Mesenchymal stem cell (in vitro differentiated cells and primary cell): ENCODE results near the gene DYNC1I1.

Source experiments
- DNase-seq: peaks from one replicate; pipeline ENCODE4 v3.0.0-alpha.2; 2013
- H2AFZ ChIP-seq: one replicate; pipeline ENCODE4 v1.6.1; 2013; ENCODE audit warnings: low read depth, mild to moderate bottlenecking, control low read depth, inconsistent platforms, low read length, moderate library complexity
- H2AK5ac ChIP-seq: 2 replicates; pipeline ENCODE4 v1.6.1; 2013; ENCODE audit warnings: low read length, moderate library complexity, mild to moderate bottlenecking, inconsistent platforms; ENCODE audit not compliant: severe bottlenecking
- H2BK120ac ChIP-seq: one replicate; pipeline ENCODE4 v1.6.1; 2013; ENCODE audit warnings: low read depth, mild to moderate bottlenecking, inconsistent platforms, low read length, moderate library complexity
- H2BK12ac ChIP-seq, 2 experiments: one replicate each; pipeline ENCODE4 v1.6.1; 2013; ENCODE audit warnings: inconsistent platforms in 2 of 2, low read length in 2 of 2, mild to moderate bottlenecking in 2 of 2, moderate library complexity in 2 of 2, control low read depth in 1 of 2
- H2BK15ac ChIP-seq: one replicate; pipeline ENCODE4 v1.6.1; 2013; ENCODE audit warnings: mild to moderate bottlenecking, low read depth, inconsistent platforms; ENCODE audit not compliant: poor library complexity, severe bottlenecking
- H2BK5ac ChIP-seq: 2 replicates; pipeline ENCODE4 v1.6.1; 2013; ENCODE audit warnings: low read depth, mild to moderate bottlenecking, low read length, control low read depth, inconsistent platforms; ENCODE audit not compliant: poor library complexity, severe bottlenecking
- H3K14ac ChIP-seq, 2 experiments: one replicate each; pipeline ENCODE4 v1.6.1; 2013; ENCODE audit warnings: inconsistent platforms in 2 of 2, low read length in 2 of 2, control low read depth in 1 of 2, mild to moderate bottlenecking in 1 of 2, moderate library complexity in 1 of 2
- H3K18ac ChIP-seq, 2 experiments: one replicate each; pipeline ENCODE4 v1.6.1; 2013; ENCODE audit warnings: inconsistent platforms in 2 of 2, low read length in 2 of 2, control low read depth in 1 of 2, low read depth in 1 of 2, mild to moderate bottlenecking in 1 of 2
- H3K23ac ChIP-seq, 2 experiments: one replicate each; pipeline ENCODE4 v1.6.1; 2013; ENCODE audit warnings: inconsistent platforms in 2 of 2, low read length in 2 of 2, mild to moderate bottlenecking in 2 of 2, moderate library complexity in 2 of 2, control low read depth in 1 of 2
- H3K27ac ChIP-seq: 2 replicates; pipeline ENCODE4 v1.5.1; 2013; ENCODE audit warnings: mild to moderate bottlenecking, moderate library complexity, low read length, control low read depth, inconsistent platforms; ENCODE audit not compliant: poor library complexity, severe bottlenecking
- H3K27me3 ChIP-seq, 2 experiments: 2 replicates each; pipeline versions ENCODE4 v1.6.1 to v1.7.0; 2013; ENCODE audit warnings: low read length in 2 of 2, mild to moderate bottlenecking in 2 of 2, moderate library complexity in 2 of 2, control low read depth in 1 of 2, inconsistent platforms in 1 of 2; ENCODE audit not compliant: control insufficient read depth in 1 of 2, insufficient read depth in 1 of 2
- H3K36me3 ChIP-seq, 2 experiments: 2 replicates each; pipeline versions ENCODE4 v1.6.1 to v1.7.0; 2013; ENCODE audit warnings: low read length in 2 of 2, control low read depth in 1 of 2, inconsistent platforms in 1 of 2, low read depth in 1 of 2, mild to moderate bottlenecking in 1 of 2; ENCODE audit not compliant: insufficient read depth in 2 of 2, control insufficient read depth in 1 of 2
- H3K4ac ChIP-seq, 2 experiments: one replicate each; pipeline ENCODE4 v1.6.1; 2013; ENCODE audit warnings: inconsistent platforms in 2 of 2, low read length in 2 of 2, mild to moderate bottlenecking in 2 of 2, moderate library complexity in 2 of 2, control low read depth in 1 of 2, low read depth in 1 of 2
- H3K4me1 ChIP-seq: 2 replicates; pipeline ENCODE4 v1.6.1; 2013; ENCODE audit warnings: low read depth, low read length, control low read depth; ENCODE audit not compliant: control insufficient read depth, insufficient read depth
- H3K4me2 ChIP-seq: 2 replicates; pipeline ENCODE4 v1.6.1; 2013; ENCODE audit warnings: low read length, mild to moderate bottlenecking, inconsistent platforms; ENCODE audit not compliant: poor library complexity, severe bottlenecking
- H3K4me3 ChIP-seq, 2 experiments: 2 replicates each; pipeline versions ENCODE4 v1.5.1 to v1.7.0; 2013; ENCODE audit warnings: low read length in 2 of 2, mild to moderate bottlenecking in 2 of 2, control low read depth in 1 of 2, low read depth in 1 of 2; ENCODE audit not compliant: insufficient read depth in 1 of 2
- H3K79me1 ChIP-seq: replicated peaks from 2 replicates; pipeline ENCODE4 v1.6.1; 2013; ENCODE audit warnings: mild to moderate bottlenecking, control low read depth, low read length, inconsistent platforms; ENCODE audit not compliant: poor library complexity, severe bottlenecking
- H3K9ac ChIP-seq: 2 replicates; pipeline ENCODE4 v1.7.0; 2013; ENCODE audit warnings: mild to moderate bottlenecking, low read length, moderate library complexity
- H3K9me3 ChIP-seq: 2 replicates; pipeline ENCODE4 v1.7.0; 2013; ENCODE audit warnings: mild to moderate bottlenecking, low read length; ENCODE audit not compliant: control insufficient read depth
- H4K8ac ChIP-seq: one replicate; pipeline ENCODE4 v1.6.1; 2013; ENCODE audit warnings: inconsistent platforms, mild to moderate bottlenecking, low read length, moderate library complexity
- H4K91ac ChIP-seq: one replicate; pipeline ENCODE4 v1.6.1; 2013; ENCODE audit warnings: mild to moderate bottlenecking, low read length, inconsistent platforms
- WGBS: methylation state at CpG from one replicate; pipeline ENCODE4 v1.1.7; 2013; ENCODE audit warnings: mixed read lengths; 5-methylcytosine and 5-hydroxymethylcytosine counted together

The DYNC1I1 gene

DNA sequence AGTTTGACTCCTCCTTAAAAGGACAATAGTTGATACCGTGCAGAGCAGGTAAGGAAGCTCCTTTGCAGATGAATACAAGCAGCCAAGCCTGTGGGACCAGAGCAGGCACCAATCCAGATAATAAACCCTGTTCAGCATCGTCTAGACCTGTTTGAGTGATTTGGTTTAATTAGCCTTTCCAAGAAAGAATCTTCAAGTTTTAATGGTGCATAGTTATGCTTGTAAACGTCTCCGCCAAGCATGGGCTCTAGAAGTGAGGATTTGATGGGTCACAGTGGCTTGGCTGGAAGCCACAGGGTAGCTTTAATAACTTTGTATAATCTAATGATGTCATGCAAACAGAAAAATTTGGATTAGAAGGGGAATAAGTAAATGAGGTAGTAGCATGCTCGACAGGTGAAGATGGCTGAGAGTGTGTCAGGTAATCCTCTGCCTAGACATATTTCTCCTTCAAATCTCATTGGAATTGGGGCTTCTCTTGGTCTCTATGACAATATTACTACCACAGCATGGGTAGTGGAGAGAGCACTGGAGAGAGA is 188.4 kb downstream of the DYNC1I1 start:
- Histone ChIP-seq H3K4me1 (no peaks in the 10 kb centered on the region), H3K14ac (no peak overlapping the region), H3K27ac (no peak overlapping the region), H3K18ac (no peak overlapping the region), H3K9me3 (no peaks in the 10 kb centered on the region), H2AFZ (no peak overlapping the region), H4K8ac (no peak overlapping the region), H3K9ac (no peak overlapping the region), H2BK15ac (no peak overlapping the region), H3K79me1 (no peaks in the 10 kb centered on the region), H3K27me3 (peaks cover 0 to 4% of the 10 kb centered on the region in 2 experiments), H2BK5ac (no peak overlapping the region), H3K4me3 (no peak overlapping the region), H3K23ac (no peak overlapping the region), H3K4ac (no peak overlapping the region), H3K36me3 (no peaks in the 10 kb centered on the region), H3K4me2 (no peak overlapping the region), H4K91ac (no peak overlapping the region), H2BK120ac (no peak overlapping the region), H2AK5ac (no peak overlapping the region), H2BK12ac (no peak overlapping the region)
- DNase-seq: no peak
- WGBS: 78% methylated on average over 5 of the region's 5 CpGs

DNA sequence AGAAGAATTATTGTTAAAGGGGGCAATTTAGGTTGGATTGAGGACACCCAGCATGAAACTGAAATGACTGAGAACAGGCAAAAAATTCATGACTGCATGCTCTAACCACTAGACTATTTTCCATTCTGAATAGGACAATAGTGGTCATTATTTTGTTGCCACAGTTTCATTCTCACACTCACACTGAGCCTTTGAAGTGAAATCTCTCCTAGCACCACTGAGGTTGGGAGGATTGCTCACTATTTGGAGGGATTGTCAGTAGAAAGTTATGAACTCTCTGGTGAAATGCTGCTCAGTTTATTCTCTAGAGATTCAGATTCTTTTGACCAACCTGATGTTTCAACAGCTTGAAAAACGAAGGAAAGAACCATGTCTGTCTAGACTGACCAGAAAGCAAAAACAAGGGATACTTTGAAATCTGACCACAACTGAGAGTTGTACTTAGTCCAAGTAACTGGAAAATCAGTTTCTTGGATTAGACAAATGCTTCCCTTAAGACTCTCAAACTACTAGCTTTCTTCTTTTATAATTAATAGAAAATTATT is 191.2 kb downstream of the DYNC1I1 start:
- no peak overlapping the region for H2AK5ac ChIP-seq
- H3K23ac ChIP-seq: no peak overlapping the region
- H3K4me2 ChIP-seq: no peak overlapping the region
- DNase-seq: no peak
- H3K79me1 ChIP-seq: no peaks in the 10 kb centered on the region
- no peak overlapping the region for H4K8ac ChIP-seq
- no peaks in the 10 kb centered on the region for H3K36me3 ChIP-seq
- no peak overlapping the region for H3K4ac ChIP-seq
- no peak overlapping the region for H2AFZ ChIP-seq
- no peak overlapping the region for H3K4me3 ChIP-seq
- H3K27me3 ChIP-seq: peaks cover 0 to 4% of the 10 kb centered on the region in 2 experiments
- no peak overlapping the region for H3K14ac ChIP-seq
- no peak overlapping the region for H2BK5ac ChIP-seq
- H3K27ac ChIP-seq: no peak overlapping the region
- H2BK12ac ChIP-seq: no peak overlapping the region
- H3K9ac ChIP-seq: no peak overlapping the region
- H3K18ac ChIP-seq: no peak overlapping the region
- H2BK120ac ChIP-seq: no peak overlapping the region
- no peak overlapping the region for H2BK15ac ChIP-seq
- H3K4me1 ChIP-seq: no peaks in the 10 kb centered on the region
- H3K9me3 ChIP-seq: no peaks in the 10 kb centered on the region
- H4K91ac ChIP-seq: no peak overlapping the region
- no CpG with 5 or more reads among the region's 1 CpG for WGBS

DNA sequence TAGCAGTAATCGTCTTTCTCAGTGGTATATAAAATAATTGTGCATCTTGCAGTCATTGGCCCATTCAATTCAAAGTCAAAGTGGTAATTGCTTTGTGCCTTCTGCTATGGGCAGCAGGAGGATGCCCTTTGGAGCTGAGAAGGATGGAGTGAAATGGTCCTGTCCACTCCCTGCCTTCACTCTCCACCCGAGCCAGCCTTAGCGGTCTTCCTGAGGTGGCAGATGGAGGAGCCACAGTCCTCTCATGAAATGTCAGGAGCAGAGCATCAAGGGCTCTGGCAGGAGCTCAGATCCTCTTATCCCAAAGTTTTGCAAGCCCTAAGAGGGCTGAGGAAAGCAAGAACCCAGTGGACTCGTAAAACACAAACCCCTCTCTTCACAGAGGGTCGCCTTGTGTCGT is 199.4 kb downstream of the DYNC1I1 start:
- H2AK5ac ChIP-seq: no peak overlapping the region
- H3K27me3 ChIP-seq: no peaks in the 10 kb centered on the region
- WGBS: 89% methylated on average over 6 of the region's 6 CpGs

DNA sequence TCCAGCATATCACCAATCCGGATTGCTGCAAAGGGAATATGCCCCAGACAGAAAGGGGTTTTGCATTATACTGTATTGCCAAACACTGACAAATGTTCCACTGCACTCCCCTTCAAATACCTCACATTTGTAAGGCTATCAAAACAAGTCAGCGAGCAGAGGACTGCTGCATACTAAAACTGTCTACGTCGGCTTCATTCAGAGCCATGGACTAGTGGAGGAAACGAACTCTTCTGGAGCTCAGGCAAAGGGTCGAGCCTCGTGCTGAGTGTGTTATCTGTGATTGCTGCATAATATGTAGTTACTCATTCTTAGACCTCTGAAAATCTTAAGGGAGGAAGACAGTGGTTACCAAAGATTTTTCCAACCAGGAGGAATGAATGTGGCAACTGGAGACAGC is 200.2 kb downstream of the DYNC1I1 start:
- 53% methylated on average over 7 of the region's 7 CpGs for WGBS
- Histone ChIP-seq H3K23ac (no peak overlapping the region), H4K91ac (no peak overlapping the region), H3K9me3 (no peaks in the 10 kb centered on the region), H3K4me3 (no peak overlapping the region), H2BK12ac (no peak overlapping the region), H2AK5ac (no peak overlapping the region), H3K4me2 (no peak overlapping the region), H3K9ac (no peak overlapping the region), H2BK15ac (no peak overlapping the region), H4K8ac (no peak overlapping the region), H3K18ac (no peak overlapping the region), H2AFZ (no peak overlapping the region), H2BK5ac (no peak overlapping the region), H3K27ac (no peak overlapping the region), H3K36me3 (no peaks in the 10 kb centered on the region), H3K79me1 (no peaks in the 10 kb centered on the region), H2BK120ac (no peak overlapping the region), H3K27me3 (no peaks in the 10 kb centered on the region), H3K14ac (no peak overlapping the region), H3K4me1 (no peaks in the 10 kb centered on the region), H3K4ac (no peak overlapping the region)
- no peak for DNase-seq

More for the DNA sequence above, 199.4 kb downstream of the DYNC1I1 start:
- no peak overlapping the region for H3K9ac ChIP-seq
- H4K91ac ChIP-seq: no peak overlapping the region
- H3K4me2 ChIP-seq: no peak overlapping the region
- no peak overlapping the region for H2BK5ac ChIP-seq
- H3K4me1 ChIP-seq: no peaks in the 10 kb centered on the region
- H3K4ac ChIP-seq: no peak overlapping the region
- H3K23ac ChIP-seq: no peak overlapping the region
- no peak overlapping the region for H4K8ac ChIP-seq
- H3K79me1 ChIP-seq: no peaks in the 10 kb centered on the region
- H2BK15ac ChIP-seq: no peak overlapping the region
- no peak overlapping the region for H3K27ac ChIP-seq
- H2BK12ac ChIP-seq: no peak overlapping the region
- H2BK120ac ChIP-seq: no peak overlapping the region
- DNase-seq: no peak
- H2AFZ ChIP-seq: no peak overlapping the region
- no peak overlapping the region for H3K18ac ChIP-seq
- no peak overlapping the region for H3K14ac ChIP-seq
- H3K36me3 ChIP-seq: no peaks in the 10 kb centered on the region
- no peaks in the 10 kb centered on the region for H3K9me3 ChIP-seq
- no peak overlapping the region for H3K4me3 ChIP-seq
